Mesenchymal stem cell (in vitro differentiated cells and primary cell): Measurements from ENCODE around the gene TOLLIP.
"Not testable (repeated sequence)": the region's sequence is repeated elsewhere in the genome, so short reads cannot be mapped to it uniquely, and the experiment has no call there.

Source experiments
- DNase-seq: peaks from one replicate; pipeline ENCODE4 v3.0.0-alpha.2; 2013
- H2AFZ ChIP-seq: one replicate; pipeline ENCODE4 v1.6.1; 2013; ENCODE audit warnings: low read depth, mild to moderate bottlenecking, control low read depth, inconsistent platforms, low read length, moderate library complexity
- H2AK5ac ChIP-seq: 2 replicates; pipeline ENCODE4 v1.6.1; 2013; ENCODE audit warnings: low read length, moderate library complexity, mild to moderate bottlenecking, inconsistent platforms; ENCODE audit not compliant: severe bottlenecking
- H2BK120ac ChIP-seq: one replicate; pipeline ENCODE4 v1.6.1; 2013; ENCODE audit warnings: low read depth, mild to moderate bottlenecking, inconsistent platforms, low read length, moderate library complexity
- H2BK12ac ChIP-seq, 2 experiments: one replicate each; pipeline ENCODE4 v1.6.1; 2013; ENCODE audit warnings: inconsistent platforms in 2 of 2, low read length in 2 of 2, mild to moderate bottlenecking in 2 of 2, moderate library complexity in 2 of 2, control low read depth in 1 of 2
- H2BK15ac ChIP-seq: one replicate; pipeline ENCODE4 v1.6.1; 2013; ENCODE audit warnings: mild to moderate bottlenecking, low read depth, inconsistent platforms; ENCODE audit not compliant: poor library complexity, severe bottlenecking
- H2BK5ac ChIP-seq: 2 replicates; pipeline ENCODE4 v1.6.1; 2013; ENCODE audit warnings: low read depth, mild to moderate bottlenecking, low read length, control low read depth, inconsistent platforms; ENCODE audit not compliant: poor library complexity, severe bottlenecking
- H3K14ac ChIP-seq, 2 experiments: one replicate each; pipeline ENCODE4 v1.6.1; 2013; ENCODE audit warnings: inconsistent platforms in 2 of 2, low read length in 2 of 2, control low read depth in 1 of 2, mild to moderate bottlenecking in 1 of 2, moderate library complexity in 1 of 2
- H3K18ac ChIP-seq, 2 experiments: one replicate each; pipeline ENCODE4 v1.6.1; 2013; ENCODE audit warnings: inconsistent platforms in 2 of 2, low read length in 2 of 2, control low read depth in 1 of 2, low read depth in 1 of 2, mild to moderate bottlenecking in 1 of 2
- H3K23ac ChIP-seq, 2 experiments: one replicate each; pipeline ENCODE4 v1.6.1; 2013; ENCODE audit warnings: inconsistent platforms in 2 of 2, low read length in 2 of 2, mild to moderate bottlenecking in 2 of 2, moderate library complexity in 2 of 2, control low read depth in 1 of 2
- H3K27ac ChIP-seq: 2 replicates; pipeline ENCODE4 v1.5.1; 2013; ENCODE audit warnings: mild to moderate bottlenecking, moderate library complexity, low read length, control low read depth, inconsistent platforms; ENCODE audit not compliant: poor library complexity, severe bottlenecking
- H3K27me3 ChIP-seq, 2 experiments: 2 replicates each; pipeline versions ENCODE4 v1.6.1 to v1.7.0; 2013; ENCODE audit warnings: low read length in 2 of 2, mild to moderate bottlenecking in 2 of 2, moderate library complexity in 2 of 2, control low read depth in 1 of 2, inconsistent platforms in 1 of 2; ENCODE audit not compliant: control insufficient read depth in 1 of 2, insufficient read depth in 1 of 2
- H3K36me3 ChIP-seq, 2 experiments: 2 replicates each; pipeline versions ENCODE4 v1.6.1 to v1.7.0; 2013; ENCODE audit warnings: low read length in 2 of 2, control low read depth in 1 of 2, inconsistent platforms in 1 of 2, low read depth in 1 of 2, mild to moderate bottlenecking in 1 of 2; ENCODE audit not compliant: insufficient read depth in 2 of 2, control insufficient read depth in 1 of 2
- H3K4ac ChIP-seq, 2 experiments: one replicate each; pipeline ENCODE4 v1.6.1; 2013; ENCODE audit warnings: inconsistent platforms in 2 of 2, low read length in 2 of 2, mild to moderate bottlenecking in 2 of 2, moderate library complexity in 2 of 2, control low read depth in 1 of 2, low read depth in 1 of 2
- H3K4me1 ChIP-seq: 2 replicates; pipeline ENCODE4 v1.6.1; 2013; ENCODE audit warnings: low read depth, low read length, control low read depth; ENCODE audit not compliant: control insufficient read depth, insufficient read depth
- H3K4me2 ChIP-seq: 2 replicates; pipeline ENCODE4 v1.6.1; 2013; ENCODE audit warnings: low read length, mild to moderate bottlenecking, inconsistent platforms; ENCODE audit not compliant: poor library complexity, severe bottlenecking
- H3K4me3 ChIP-seq, 2 experiments: 2 replicates each; pipeline versions ENCODE4 v1.5.1 to v1.7.0; 2013; ENCODE audit warnings: low read length in 2 of 2, mild to moderate bottlenecking in 2 of 2, control low read depth in 1 of 2, low read depth in 1 of 2; ENCODE audit not compliant: insufficient read depth in 1 of 2
- H3K79me1 ChIP-seq: replicated peaks from 2 replicates; pipeline ENCODE4 v1.6.1; 2013; ENCODE audit warnings: mild to moderate bottlenecking, control low read depth, low read length, inconsistent platforms; ENCODE audit not compliant: poor library complexity, severe bottlenecking
- H3K9ac ChIP-seq: 2 replicates; pipeline ENCODE4 v1.7.0; 2013; ENCODE audit warnings: mild to moderate bottlenecking, low read length, moderate library complexity
- H3K9me3 ChIP-seq: 2 replicates; pipeline ENCODE4 v1.7.0; 2013; ENCODE audit warnings: mild to moderate bottlenecking, low read length; ENCODE audit not compliant: control insufficient read depth
- H4K8ac ChIP-seq: one replicate; pipeline ENCODE4 v1.6.1; 2013; ENCODE audit warnings: inconsistent platforms, mild to moderate bottlenecking, low read length, moderate library complexity
- H4K91ac ChIP-seq: one replicate; pipeline ENCODE4 v1.6.1; 2013; ENCODE audit warnings: mild to moderate bottlenecking, low read length, inconsistent platforms
- WGBS: methylation state at CpG from one replicate; pipeline ENCODE4 v1.1.7; 2013; ENCODE audit warnings: mixed read lengths; 5-methylcytosine and 5-hydroxymethylcytosine counted together

TOLLIP gene

GRCh38 chr11:1348146-1348795 is 38.8 kb upstream of the TOLLIP start:
- Histone ChIP-seq H3K4me1 (no peaks in the 10 kb centered on the region), H3K4me2 (no peak overlapping the region), H4K91ac (no peak overlapping the region), H2BK120ac (no peak overlapping the region), H2BK5ac (no peak overlapping the region), H2AK5ac (no peak overlapping the region), H3K14ac (no peak overlapping the region), H3K9me3 (no peaks in the 10 kb centered on the region), H3K4me3 (no peak overlapping the region), H2BK12ac (no peak overlapping the region), H3K4ac (no peak overlapping the region), H3K36me3 (no peaks in the 10 kb centered on the region), H3K9ac (no peak overlapping the region), H3K27me3 (peaks cover 44 to 50% of the 10 kb centered on the region in 2 experiments), H3K79me1 (no peaks in the 10 kb centered on the region), H3K23ac (no peak overlapping the region), H4K8ac (no peak overlapping the region), H3K27ac (no peak overlapping the region), H3K18ac (no peak overlapping the region), H2AFZ (no peak overlapping the region), H2BK15ac (no peak overlapping the region)
- DNase-seq: no peak
- WGBS: 90% methylated on average over 13 of the region's 14 CpGs

- H3K14ac ChIP-seq, H2AFZ ChIP-seq, DNase-seq, H3K18ac ChIP-seq, H3K36me3 ChIP-seq, H2BK15ac ChIP-seq, H3K4me3 ChIP-seq, H4K91ac ChIP-seq, H3K23ac ChIP-seq, H4K8ac ChIP-seq, H3K27ac ChIP-seq, H3K4me2 ChIP-seq, H2BK5ac ChIP-seq, H3K9ac ChIP-seq, H3K4ac ChIP-seq, H2BK12ac ChIP-seq, H2BK120ac ChIP-seq, H3K79me1 ChIP-seq, H2AK5ac ChIP-seq, H3K9me3 ChIP-seq, H3K4me1 ChIP-seq: not testable (repeated sequence)
- H3K27me3 ChIP-seq: peaks cover 46 to 48% of the 10 kb centered on the region in 2 experiments
- 96% methylated on average over 18 of the region's 18 CpGs for WGBS
These were observed 38.1 kb upstream of the TOLLIP start for GRCh38 chr11:1347411-1347999.

GRCh38 chr11:1346669-1347390 is 37.4 kb upstream of the TOLLIP start:
- Histone ChIP-seq H3K27me3 (peaks cover 46 to 48% of the 10 kb centered on the region in 2 experiments), H3K18ac (no peak overlapping the region), H2BK15ac (no peak overlapping the region), H3K14ac (no peak overlapping the region), H2AFZ (no peak overlapping the region), H2BK120ac (no peak overlapping the region), H3K4me3 (no peak overlapping the region), H3K4ac (no peak overlapping the region), H3K4me2 (no peak overlapping the region), H2BK12ac (no peak overlapping the region), H2AK5ac (no peak overlapping the region), H3K9me3 (no peaks in the 10 kb centered on the region), H3K79me1 (no peaks in the 10 kb centered on the region), H3K36me3 (no peaks in the 10 kb centered on the region), H3K9ac (no peak overlapping the region), H4K91ac (no peak overlapping the region), H2BK5ac (no peak overlapping the region), H4K8ac (no peak overlapping the region), H3K4me1 (peaks cover 1% of the 10 kb centered on the region), H3K27ac (no peak overlapping the region), H3K23ac (no peak overlapping the region)
- 93% methylated on average over 28 of the region's 28 CpGs for WGBS
- no peak for DNase-seq

- H3K4me3 ChIP-seq: no peak overlapping the region
- no peaks in the 10 kb centered on the region for H3K36me3 ChIP-seq
- no peak overlapping the region for H3K18ac ChIP-seq
- no peak overlapping the region for H2BK12ac ChIP-seq
- no peak overlapping the region for H2AK5ac ChIP-seq
- H2BK15ac ChIP-seq: no peak overlapping the region
- peaks cover 43 to 46% of the 10 kb centered on the region in 2 experiments for H3K27me3 ChIP-seq
- no peak overlapping the region for H3K23ac ChIP-seq
- H4K8ac ChIP-seq: no peak overlapping the region
- no peaks in the 10 kb centered on the region for H3K79me1 ChIP-seq
- H3K27ac ChIP-seq: no peak overlapping the region
- H2BK5ac ChIP-seq: no peak overlapping the region
- H3K9ac ChIP-seq: no peak overlapping the region
- H4K91ac ChIP-seq: no peak overlapping the region
- no peak overlapping the region for H3K14ac ChIP-seq
- 86% methylated on average over 28 of the region's 28 CpGs for WGBS
- DNase-seq: no peak
- no peaks in the 10 kb centered on the region for H3K9me3 ChIP-seq
- H3K4ac ChIP-seq: no peak overlapping the region
- no peak overlapping the region for H2AFZ ChIP-seq
- H2BK120ac ChIP-seq: no peak overlapping the region
- peaks cover 1% of the 10 kb centered on the region for H3K4me1 ChIP-seq
- no peak overlapping the region for H3K4me2 ChIP-seq
These were observed 36.5 kb upstream of the TOLLIP start for GRCh38 chr11:1345737-1346513.
